Stimulated activated CD4-positive, alpha-beta T cell treated with anti-CD3 and anti-CD28 coated beads, Interleukin-12 subunit alpha, Interleukin-12 subunit beta, amount 100 ng/mL, for 4 hours (primary cell): Measurements from ENCODE around the gene MDM2.
"Not testable (repeated sequence)": the region's sequence is repeated elsewhere in the genome, so short reads cannot be mapped to it uniquely, and the experiment has no call there.

Experiments used
- DNase-seq: peaks from one replicate; pipeline ENCODE4 v3.0.0-alpha.2; 2020

The MDM2 gene

DNA sequence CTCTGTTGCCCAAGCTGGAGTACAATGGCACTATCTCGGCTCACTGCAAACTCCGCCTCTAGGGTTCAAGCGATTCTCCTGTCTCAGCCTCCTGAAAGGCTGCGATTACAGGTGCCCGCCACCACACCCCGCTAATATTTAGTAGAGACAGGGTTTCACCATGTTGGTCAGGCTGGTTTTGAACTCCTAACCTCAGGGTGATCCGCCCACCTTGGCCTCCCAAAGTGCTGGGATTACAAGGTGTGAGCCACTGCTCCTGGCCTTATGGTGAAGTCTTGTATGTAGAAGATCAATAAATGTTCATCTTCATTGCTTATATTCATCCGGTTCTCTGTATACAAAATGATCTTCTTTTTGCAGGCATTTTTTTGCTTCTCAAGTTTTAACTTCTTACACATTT, 47.8 kb downstream of the MDM2 start:
- DNase-seq, result no peak

DNA sequence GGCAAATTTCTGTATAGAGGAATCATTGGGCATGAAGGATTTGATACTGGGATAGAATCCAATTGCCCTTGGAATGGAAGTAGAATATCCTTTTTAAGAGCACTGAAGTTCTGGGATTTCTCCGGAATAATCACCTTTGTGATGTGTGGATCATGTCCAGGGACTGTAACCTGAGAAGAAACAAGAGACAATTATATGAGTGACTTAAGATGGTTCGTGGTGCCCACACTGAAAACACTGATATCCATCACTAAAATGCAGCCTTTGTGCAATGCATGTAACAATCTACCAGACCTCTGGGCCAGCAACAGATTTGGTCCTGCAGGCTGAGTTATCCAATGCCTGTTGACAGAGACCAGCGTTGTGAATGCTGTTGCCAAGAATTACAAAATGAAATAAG, 48.5 kb downstream of the MDM2 start:
- no peak for DNase-seq

DNA sequence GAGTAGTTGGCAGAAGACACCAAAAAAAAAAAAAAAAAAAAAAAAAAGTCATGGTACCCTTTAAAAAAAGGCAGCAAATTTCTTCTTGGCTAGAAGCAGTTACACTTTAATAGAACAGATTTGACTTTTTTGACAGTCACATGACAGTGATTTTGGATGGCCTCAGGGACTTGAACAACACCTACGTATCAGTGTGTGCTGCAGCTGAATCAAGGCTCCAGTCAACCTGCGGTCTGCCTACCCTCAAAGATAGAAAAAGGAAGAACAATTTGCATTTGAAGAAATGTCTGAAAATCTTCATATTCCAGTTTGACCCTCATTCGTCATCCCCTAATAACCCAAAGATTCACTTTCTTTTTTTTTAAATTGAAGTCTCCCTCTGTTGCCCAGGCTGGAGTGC, 53.9 kb downstream of the MDM2 start:
- no peak for DNase-seq

DNA sequence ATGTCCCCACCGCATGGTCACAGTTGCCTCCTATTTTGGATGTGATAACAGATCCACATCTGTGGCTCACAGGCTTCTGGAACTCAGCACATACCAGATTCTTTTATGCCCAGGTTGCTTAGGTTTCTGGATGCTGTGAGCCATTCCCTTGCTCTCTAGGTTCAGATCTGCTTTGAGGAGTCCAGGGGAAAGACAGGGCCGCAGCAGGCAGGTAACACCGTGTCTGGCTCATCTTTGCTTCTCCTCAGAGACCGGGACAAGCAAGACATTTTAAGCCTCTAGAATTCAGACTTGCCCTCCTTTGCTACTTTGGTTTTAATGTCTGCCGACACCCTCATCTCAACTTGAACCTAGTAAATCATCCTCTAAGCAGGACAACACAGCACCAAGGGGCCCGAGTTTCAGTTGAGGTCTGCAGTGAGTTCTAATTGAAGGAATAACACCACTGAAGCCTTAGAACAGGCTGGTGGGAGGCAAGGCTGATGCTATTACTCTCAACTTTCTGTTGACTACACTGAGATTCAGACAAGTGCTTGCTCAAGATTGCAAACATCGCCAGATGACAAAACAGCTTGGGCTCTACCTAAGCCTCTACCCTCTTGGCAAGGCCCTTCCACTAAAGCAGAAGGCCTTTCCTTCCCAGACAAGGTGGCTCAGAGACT, 55.3 kb downstream of the MDM2 start:
- DNase-seq, result no peak

DNA sequence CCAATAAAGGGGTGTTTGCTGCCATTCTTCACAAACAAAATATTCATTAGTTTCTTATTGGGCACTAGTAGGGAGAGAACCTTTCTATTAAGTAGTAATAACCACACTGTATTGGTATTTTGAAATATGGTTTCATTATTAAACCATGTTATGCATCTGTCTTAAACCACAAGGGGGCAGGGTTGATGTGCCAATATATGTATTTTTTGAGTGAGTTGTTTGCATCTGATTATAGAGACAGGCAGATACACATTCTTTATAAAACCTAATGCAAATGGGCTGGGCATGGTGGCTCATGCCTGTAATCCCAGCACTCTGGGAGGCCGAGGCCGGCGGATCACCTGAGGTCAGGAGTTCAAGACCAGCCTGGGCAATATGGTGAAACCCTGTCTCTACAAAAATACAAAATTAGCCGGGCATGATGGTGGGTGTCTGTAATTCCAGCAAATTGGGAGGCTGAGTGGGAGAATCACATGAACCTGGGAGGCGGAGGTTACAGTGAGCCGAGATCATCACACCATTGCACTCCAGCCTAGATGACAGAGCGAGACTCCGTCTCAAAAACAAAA, 56.0 kb downstream of the MDM2 start:
- not testable (repeated sequence) for DNase-seq

DNA sequence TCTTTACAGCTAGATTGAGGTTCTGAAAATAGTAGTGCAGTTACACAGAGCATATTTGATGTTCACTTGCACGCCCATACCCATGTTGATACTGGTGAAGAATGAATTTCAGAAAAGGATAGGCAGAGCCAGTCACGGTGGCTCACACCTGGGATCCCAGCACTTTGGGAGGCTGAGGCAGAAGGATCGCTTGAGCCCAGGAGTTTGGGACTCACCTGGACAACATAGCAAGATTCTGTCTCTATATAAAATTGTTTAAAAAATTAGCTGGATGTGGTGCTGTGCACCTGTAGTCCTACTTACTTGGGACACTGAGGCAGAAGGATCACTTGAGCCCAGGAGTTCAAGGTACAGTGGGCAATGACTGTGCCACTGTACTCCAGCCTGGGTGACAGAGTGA, 56.6 kb downstream of the MDM2 start:
- DNase-seq, result no peak

DNA sequence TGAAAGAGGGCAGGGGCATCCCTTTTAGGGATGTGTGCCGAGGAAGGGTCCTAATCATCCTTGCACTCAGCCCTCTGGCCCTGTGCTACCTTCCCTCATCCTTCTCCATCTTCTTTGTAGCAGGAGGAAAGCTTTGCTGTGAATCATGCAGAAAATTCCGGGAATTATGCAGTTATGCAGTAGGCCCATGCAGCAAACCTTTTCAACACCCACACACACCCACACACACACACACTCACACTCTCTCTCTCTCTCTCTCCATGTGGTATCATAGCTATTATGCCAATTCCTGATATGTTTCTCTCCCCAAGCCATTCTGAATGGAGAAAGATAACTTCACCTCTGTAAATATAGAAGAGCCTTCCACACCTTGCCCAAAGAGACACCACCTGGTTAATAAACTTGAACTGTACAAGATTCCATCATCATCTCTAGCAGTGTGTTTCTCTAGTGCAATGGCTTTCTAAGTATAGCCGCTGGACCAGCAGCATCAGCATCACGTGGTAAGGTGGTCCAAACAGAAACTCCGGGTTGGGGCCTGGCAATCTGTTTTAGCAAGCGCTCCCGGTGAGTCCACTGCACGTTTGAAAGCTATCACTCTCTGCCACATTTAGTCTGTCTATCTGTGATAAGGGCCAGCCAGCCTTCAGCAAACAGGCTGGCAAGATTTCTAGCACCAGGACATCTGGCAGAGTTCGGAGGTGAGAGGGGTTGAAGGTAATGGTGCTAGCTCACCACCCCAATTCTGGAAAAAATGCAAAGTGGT, 57.6 kb downstream of the MDM2 start:
- no peak for DNase-seq

DNA sequence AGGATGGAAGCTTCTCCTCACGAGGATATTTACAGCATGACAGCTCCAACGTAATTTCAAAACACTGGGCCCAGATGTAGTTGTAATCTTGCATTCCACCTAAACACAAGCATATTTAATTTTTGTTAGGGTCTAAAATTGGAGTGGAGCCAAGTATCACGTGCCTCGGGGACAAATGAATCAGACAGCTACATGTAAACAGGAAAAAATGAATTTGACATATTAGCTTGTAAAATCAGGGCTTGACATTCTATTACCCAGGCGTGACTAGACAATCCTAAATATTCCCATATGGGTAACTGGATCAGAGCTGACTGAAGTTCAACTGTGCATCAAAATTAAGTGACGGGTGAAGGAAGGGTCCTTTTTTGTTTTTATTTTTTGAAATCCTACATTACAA, 59.0 kb downstream of the MDM2 start:
- DNase-seq, result no peak

DNA sequence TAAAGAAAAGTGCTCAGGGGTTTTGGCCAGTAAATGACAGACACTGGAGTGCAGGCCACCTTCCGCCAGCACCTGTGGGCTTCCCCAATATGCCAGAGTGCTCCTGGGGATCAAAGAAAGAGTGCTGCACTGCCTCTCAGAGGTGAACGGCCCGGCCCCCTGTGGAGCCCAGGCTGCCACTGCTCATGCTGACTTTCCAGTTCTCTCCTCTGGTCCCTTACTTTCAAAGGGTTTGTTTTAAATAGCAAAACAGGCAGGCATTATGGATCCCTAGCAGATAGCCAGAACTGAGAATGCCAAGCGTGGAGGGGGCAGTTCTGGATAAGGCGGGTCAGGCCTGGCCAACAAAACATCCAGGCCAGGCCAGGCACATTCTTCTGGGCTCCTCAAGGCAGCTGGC, 59.6 kb downstream of the MDM2 start:
- DNase-seq, result no peak

DNA sequence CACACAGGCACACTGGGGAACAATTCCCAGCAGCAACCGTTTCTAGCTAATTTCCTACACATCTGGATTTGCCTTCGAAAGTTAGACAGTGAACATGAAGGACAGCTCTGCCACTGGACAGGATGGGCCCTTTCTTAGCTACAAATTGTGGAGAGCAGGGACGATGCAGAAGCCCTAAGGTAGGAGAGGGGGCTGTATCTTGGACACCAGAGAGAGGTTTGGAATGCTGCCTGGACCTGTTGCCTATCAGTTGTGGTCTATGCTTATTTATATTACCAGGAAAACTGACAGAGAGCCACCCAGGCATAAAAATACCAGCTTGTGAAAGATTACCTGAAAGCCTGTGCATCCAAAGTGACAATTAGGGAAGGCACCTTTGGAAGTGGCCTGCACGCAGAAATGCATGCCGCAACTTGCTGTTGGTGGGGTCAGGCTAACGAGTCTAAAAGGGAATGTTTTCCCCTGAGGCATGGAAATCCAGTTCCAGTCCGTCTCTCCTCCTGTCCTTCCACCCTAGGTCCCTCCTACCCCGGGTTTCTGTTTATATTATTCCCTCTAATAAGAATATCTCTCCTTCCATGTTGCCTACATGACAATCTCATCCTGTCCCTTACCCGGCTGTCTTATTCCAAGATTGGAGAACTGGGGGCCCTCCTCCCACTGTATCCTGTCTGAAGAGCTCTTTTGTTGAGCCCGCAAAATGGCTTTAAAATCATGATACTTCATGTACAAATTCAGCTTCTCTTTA, 60.2 kb downstream of the MDM2 start:
- DNase-seq, result no peak

DNA sequence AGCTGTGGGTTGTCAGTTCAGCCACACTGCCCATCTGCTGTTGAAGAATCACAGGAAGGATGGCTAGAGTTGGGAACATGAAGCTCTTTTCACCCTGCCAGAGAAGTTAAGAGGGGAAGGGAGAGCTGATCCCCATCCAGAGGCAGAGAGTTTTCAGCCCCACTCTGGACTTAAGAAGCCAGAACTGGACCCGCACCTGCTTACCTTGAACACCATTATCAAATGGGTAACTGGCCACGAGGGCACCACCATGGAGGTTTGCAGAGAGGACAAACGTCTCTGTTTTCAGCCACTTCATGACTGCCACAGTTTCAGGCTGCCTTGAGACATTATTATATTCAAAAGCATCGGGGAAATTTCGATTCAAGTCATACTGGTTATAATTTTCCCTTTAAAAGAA, 62.0 kb downstream of the MDM2 start:
- no peak for DNase-seq

DNA sequence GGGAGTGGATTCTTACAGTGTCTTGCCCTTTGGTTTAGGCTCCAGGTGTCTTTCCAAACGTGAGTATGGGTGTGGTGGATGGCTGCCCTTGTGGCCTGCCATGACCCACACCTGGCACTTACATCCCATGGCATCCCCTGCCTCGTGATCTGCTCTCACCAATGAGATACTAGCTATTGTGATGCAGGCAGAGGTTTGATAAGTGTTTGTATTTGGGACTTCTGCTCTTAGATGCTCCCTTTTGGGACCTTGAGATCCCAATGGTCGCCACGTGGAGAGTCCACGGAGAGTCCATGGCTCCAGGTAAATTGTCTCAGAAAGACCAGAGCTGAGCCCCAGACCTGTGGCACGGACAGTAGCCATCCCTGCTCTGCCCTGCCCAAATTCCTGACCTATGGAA, 62.5 kb downstream of the MDM2 start:
- no peak for DNase-seq

DNA sequence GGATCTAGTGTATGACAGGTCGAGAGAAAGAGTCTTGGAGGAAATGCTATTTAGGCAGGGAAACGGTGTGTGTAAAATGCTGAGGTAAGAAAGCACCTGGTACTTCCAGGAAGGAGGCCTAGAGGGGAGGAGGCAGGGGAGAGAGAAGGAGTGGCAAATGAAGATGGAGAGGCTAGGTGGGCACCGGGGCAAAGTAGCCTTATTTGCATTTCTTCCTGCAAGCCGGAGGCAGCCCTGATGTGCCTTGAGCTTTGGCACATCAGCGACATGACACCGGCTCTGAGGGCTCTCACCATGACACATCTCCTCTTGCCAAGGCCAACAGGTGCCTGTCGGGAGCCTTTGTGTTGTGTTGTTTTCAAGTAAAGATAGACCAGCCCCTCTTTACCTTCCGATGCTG, 63.4 kb downstream of the MDM2 start:
- no peak for DNase-seq

DNA sequence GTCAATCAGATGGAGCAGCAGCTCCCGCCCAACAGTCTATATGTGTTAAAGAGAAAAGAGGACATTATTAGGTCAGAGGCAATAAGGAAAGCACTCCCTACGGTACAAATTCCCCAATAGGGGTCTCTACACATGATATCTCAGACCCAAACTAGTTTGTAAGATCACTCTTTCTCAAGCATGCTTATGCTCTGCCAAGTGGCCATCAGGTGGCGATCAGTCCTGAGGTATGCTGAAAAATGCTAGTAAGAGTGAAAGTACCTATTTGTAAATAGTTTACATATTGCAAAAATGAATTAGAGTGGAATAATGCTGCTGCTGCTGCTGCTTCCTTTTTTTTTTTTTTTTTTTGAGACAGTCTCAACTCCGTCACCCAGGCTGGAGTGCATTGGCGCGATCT, 63.9 kb downstream of the MDM2 start:
- DNase-seq, result no peak

DNA sequence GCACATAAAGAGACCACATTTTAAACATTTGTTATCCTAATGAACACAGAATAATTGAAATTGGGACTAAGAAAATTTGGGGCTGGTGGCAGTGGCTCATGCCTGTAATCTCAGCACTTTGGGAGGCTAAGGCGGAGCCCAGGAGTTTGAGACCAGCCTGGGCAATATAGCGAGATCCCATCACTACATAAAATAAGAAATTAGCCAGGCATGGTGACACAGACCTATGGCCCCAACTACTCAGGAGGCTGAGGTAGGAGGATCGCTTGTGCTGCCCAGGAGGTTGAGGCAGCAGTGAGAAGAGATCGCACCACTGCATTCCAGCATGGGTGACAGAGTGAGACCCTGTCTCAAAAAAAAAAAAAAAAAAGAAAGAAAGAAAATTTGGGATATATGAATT, 65.3 kb downstream of the MDM2 start:
- DNase-seq, result no peak

DNA sequence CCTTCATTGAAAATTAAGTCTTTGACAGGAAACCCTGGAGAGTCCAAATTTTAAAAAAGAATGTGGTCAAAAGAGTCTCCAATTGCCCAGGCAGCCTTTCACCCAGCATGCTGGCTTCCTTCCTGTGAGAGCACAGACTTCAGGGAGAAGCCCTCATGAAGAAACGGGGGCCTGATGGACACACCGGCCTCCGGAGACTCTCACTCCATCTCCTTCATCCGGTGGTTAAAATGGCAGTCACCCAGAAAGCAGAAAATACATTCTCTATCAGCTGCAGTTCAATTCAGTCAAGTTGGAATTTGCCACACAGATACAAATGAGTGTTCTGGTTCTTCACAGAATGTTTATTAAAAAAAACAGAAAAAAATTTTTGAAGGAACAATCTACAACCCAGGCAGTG, 68.5 kb downstream of the MDM2 start:
- no peak for DNase-seq

DNA sequence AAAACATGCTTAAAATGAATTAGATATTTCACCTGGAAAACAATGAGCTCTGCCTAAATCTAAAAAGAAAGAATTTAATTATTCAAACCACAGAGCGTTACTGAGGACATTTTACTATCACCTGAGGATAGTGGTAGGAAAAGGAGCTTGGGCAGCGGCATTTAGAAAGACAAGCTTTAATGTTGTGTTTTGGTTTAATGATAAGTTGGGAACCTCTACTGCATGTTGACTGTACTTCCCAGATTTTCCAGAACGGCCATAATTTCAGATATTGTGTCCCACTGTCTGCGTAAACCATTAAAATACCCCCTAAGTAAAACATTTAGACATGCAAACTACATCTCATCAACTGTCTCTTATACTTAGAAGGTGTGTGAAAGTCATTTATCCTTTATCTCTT, 69.6 kb downstream of the MDM2 start:
- DNase-seq, result no peak

DNA sequence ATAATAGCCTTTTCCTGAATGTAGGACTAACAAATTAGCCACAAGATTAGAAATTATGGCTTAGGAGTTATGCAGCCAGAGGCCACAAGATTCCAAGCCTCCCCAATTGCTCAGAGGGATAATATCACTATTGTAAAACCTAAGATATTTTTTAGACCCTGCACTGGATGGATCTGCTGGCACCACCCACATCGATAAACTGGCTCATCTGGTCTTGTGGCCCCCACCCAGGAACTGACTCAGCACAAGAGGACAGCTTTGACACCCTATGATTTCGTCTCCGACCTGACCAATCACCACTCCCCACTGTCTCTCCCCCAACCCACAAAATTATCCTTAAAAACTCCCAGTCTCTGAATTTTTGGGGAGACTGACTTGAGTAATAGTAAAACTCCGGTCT, 70.3 kb downstream of the MDM2 start:
- no peak for DNase-seq

DNA sequence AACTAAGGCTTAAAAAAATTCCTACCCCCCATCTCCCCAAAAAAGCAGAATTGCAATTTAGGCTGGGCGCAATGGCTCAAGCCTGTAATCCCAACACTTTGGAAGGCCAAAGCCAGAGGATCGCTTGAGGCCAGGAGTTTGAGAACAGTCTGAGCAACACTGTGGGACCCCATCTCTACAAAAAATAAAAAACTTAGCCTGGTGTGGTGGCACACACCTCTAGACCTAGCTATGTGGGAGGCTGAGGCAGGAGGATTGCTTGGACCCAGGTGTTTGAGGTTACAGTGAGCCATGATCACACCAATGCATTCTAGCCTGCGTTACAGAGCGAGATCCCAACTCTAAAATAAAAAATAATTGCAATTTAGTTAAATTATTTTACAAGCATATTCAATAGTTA, 70.9 kb downstream of the MDM2 start:
- DNase-seq, result no peak

DNA sequence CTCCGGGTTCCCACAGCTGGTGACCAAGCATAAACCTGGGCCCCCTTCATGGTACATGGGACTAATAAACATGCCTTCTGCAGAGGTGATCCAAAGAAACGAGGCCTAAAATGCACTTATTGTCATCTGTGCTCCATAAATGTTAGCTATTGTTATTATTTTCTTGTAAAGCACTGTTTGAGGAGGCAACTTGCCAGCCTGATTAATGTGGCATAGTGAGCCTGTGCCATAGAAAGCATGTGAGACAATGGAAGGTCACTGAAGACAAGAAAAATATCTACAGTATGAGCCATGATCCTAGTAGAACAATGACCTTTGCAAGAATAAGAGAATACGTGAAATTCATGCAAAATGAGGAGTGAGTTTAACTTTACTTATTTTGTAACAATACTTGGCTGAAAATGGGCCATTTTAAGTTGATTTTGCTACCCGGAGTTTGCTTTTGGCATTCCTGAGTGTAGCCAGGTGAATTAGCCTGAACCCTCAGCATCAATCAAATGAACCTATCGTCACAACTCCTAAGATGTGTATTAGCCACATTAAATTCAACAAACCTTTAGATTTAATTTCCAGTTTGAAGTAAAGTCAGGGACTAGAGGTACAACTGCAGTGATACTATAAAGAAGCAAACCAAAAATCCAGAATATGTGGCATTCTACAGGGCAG, 72.8 kb downstream of the MDM2 start:
- no peak for DNase-seq

DNA sequence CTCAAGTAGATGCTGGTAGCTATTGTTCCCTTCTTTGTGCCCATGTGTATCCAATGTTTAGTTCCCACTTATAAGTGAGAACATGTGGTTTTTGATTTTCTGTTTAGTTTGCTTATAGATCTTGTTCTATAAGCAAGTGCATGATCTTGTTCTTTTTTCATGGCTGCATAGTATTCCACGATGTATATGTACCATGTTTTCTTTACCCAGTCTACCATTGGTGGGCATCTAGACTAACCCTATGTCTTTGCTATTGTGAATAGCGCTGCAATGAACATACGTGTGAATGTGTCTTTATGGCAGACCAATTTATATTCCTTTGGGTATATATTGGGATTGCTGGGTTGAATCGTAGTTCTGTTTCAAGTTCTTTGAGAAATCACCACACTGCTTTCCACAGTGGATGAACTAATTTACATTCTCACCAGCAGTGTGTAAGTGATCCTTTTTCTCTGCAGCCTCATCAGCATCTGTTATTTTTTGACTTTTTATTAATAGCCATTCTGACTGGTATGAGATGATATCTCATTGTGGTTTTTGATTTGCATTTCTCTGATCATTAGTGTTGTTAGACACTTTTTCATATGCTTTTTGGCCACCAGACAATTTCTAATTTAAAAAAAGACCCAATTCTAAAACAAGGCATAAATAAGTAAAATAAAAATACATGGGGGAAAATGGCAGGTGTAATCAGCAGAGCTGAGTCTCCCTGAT, 74.4 kb downstream of the MDM2 start:
- DNase-seq, result no peak

DNA sequence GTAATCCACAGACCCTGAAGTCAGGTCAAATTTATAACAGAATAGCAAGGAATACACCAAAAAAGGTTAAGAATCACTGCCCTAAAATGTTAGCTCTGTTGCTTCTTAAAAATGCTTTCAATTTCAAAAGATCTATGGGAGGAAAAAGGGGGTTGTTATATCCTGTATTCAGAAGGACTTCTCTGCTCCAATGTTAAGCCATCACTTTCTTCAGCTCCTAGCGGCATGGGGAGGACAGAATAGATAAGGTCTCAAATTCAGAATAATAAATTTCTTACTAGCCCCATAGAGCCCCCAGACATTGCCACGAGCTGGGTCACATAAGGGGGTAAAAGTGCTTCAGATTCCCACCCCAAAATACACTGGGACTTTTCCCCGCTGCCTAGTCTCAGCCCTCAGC, 75.2 kb downstream of the MDM2 start:
- DNase-seq, result no peak

DNA sequence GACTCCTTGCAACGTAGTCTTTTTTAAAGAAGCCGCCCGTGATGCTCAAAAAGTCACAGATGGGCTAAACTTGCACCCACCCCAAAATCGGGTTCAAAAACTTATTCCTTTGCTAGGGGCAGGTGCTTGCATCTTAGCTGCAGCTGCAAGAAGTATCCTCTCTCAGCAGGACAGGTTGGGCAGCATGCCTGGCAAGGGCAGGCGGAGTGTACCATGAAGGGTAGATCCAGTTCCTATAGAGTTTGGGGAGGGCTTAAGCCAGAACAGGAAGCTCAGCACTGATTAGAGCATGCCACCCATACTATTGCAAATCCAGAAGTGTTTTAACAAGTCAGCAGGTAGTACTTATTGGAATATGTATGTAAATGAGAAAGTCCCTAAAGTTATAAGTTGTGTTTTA, 76.3 kb downstream of the MDM2 start:
- no peak for DNase-seq
